ENCODE results near the gene CDC16.

The CDC16 gene

DNA sequence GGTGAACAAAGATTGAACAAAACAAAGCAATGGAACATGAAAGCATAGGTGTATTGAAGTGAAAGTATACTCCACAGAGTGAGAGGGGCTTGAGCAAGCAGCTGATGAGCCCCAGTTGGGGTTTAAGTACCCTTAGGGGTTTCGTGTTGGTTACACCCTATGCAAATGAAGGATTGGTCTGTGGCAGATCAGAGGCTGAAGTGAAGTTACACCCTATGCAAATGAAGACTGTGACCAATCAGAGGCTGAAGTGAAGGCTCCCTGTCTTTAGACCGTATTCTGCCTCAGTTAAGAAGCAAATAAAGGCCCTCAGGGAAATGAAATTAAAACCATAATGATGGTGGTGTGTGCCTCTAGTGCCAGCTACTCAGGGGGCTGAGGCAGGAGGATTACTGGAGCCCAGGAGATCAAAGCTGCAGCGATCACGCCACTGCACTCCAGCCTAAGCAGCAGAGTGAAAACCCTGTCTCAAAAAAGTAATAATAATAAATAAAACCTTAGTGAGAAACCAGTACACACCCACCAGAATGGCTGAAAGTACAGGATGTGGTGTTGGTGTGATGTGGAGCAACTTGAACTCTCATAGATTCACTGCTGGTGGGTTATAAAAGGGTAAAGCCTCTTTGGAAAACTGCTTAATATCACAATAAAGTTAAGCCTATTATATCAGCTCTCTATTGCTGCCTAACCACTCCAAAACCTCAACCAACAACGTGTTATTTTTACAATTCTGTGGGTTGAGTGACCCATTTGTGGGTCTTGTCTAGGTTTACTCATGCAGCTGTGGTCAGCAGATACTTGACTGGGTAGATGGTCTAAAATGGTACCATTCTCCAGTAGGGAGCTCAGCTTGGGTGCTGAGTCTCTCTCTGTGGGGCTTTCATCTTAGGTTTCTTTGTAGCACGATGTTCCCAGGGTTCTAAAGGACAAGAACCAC is 33.9 kb downstream of the CDC16 start:
- TF ChIP-seq POU2F2 (IDR thresholded peaks at IDR 0.05; ENCODE audit: low read depth, low read length) (peak; percentile 76; the same call in 1 of the 2 replicates), POLR2AphosphoS5 (IDR thresholded peaks at IDR 0.05; ENCODE audit: low read depth, low read length) (0 out of 2 replicates have a peak, but pooled peaks have one; percentile 20), POLR2A (IDR thresholded peaks at IDR 0.05; ENCODE audit: low read depth, low read length) (no peak)
- FAIRE-seq (no peak), DNase-seq (ENCODE audit: insufficient read length, low spot score) (no peak)

DNA sequence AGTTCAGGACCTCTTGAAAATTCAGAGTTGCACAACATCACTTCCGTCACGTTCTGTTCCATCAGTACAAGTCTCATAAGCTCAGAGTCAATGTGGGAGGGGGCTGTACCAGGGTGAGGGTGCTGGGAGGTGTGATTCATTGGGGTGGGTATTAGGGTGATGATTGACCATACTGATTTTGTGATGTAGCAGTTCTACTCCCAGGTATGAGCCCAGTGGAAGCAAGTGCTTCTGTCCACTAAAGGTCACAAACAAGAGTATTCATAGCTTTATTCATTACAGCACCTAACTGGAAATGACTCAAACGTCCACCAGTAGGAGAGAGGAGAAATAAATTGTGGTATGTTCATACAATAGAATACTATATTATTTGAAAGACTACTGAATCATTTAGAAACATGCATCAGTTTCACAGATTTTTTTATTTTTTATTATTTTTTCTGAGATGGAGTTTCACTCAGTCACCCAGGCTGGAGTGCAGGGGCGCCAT is 34.6 kb downstream of the CDC16 start:
- no peak for FAIRE-seq

DNA sequence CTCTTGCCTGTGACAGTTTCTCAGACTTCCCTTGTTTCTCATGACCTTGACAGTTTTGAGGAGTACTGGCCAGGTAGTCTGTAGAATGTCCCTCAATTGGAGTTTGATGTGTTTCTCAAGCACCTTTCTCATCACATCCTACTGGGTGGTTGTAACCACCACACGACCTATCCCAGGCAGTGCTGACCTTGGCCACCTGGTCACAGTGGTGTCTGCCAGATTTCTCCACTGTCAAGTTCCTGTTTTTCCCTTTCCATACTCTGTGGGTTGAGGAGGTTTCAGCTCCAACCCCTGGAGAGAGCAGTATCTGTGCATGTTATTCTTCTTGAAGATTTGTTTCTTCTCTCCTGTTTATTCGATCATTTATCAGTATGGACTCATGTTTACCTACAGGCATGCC is 38.3 kb downstream of the CDC16 start:
- DNase-seq (ENCODE audit: insufficient read length, low spot score) (no peak), FAIRE-seq (no peak)

More for the DNA sequence above, 34.6 kb downstream of the CDC16 start:
- no peak for DNase-seq (ENCODE audit: insufficient read length, low spot score)
- TF ChIP-seq POLR2A (IDR thresholded peaks at IDR 0.05; ENCODE audit: low read depth, low read length) (no peak), SPI1 (IDR thresholded peaks at IDR 0.05; ENCODE audit: low read depth, low read length) (no peak), PAX5 (IDR thresholded peaks at IDR 0.05; ENCODE audit: insufficient read depth, low read length, severe bottlenecking) (no peak), POLR2AphosphoS5 (IDR thresholded peaks at IDR 0.05; ENCODE audit: low read depth, low read length) (no peak), POU2F2 (IDR thresholded peaks at IDR 0.05; ENCODE audit: low read depth, low read length) (no peak)

DNA sequence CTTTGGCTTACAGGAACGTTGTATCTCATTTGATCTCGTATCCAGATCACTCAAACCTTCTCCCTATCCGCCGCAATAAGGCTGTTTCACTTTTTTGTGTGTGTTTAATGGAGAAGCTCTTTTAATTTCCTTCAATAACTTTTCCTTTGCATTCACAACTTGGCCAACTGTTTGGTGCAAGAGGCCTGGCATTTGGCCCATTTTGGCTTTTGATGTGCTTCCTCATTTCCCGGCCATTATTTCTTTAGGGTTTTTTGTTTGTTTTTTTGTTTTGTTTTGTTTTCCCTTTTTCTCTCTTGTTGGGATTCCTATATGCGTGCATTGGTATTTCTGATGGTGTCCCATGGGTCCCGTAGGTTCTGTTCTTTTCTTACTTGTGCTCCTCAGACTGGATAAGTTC is 40.6 kb downstream of the CDC16 start:
- TF ChIP-seq SPI1 (IDR thresholded peaks at IDR 0.05; ENCODE audit: low read depth, low read length) (no peak), TAF1 (IDR thresholded peaks at IDR 0.05; ENCODE audit: low read depth, low read length) (no peak), POLR2AphosphoS5 (IDR thresholded peaks at IDR 0.05; ENCODE audit: low read depth, low read length) (no peak), POLR2A (IDR thresholded peaks at IDR 0.05; ENCODE audit: low read depth, low read length) (no peak), PAX5 (IDR thresholded peaks at IDR 0.05; ENCODE audit: insufficient read depth, low read length, severe bottlenecking) (no peak), POU2F2 (IDR thresholded peaks at IDR 0.05; ENCODE audit: low read depth, low read length) (no peak)
- FAIRE-seq = no peak
- DNase-seq (ENCODE audit: insufficient read length, low spot score) = no peak

More for the DNA sequence above, 38.3 kb downstream of the CDC16 start:
- no peak for TF ChIP-seq SPI1 (IDR thresholded peaks at IDR 0.05; ENCODE audit: low read depth, low read length)
- no peak for TF ChIP-seq POLR2AphosphoS5 (IDR thresholded peaks at IDR 0.05; ENCODE audit: low read depth, low read length)

DNA sequence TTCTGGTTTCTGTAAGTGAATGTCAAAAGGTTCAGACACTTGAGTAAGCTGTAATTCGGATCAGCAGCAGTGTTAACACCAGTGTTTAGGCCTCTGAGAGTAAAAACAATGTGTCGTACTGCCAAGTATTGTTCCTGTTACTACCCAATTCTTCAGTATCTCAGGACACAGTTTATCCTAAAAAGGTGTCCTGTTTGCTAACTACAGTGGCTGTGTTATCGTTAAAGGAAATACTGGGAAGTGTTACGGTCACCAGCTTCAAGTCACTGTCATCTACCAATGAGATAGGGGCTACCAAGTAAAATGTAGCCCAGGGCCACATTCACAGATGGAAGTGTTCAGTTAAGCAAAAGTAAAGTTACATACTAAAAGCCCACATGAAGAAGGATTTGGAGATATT is 44.4 kb downstream of the CDC16 start:
- FAIRE-seq (no peak), DNase-seq (ENCODE audit: insufficient read length, low spot score) (no peak)
- no peak for TF ChIP-seq PAX5 (IDR thresholded peaks at IDR 0.05; ENCODE audit: insufficient read depth, low read length, severe bottlenecking)
- no peak for TF ChIP-seq POLR2AphosphoS5 (IDR thresholded peaks at IDR 0.05; ENCODE audit: low read depth, low read length)
- TF ChIP-seq POLR2A (IDR thresholded peaks at IDR 0.05; ENCODE audit: low read depth, low read length) = no peak
- TF ChIP-seq TAF1 (IDR thresholded peaks at IDR 0.05; ENCODE audit: low read depth, low read length) = no peak
- no peak for TF ChIP-seq POU2F2 (IDR thresholded peaks at IDR 0.05; ENCODE audit: low read depth, low read length)
- no peak for TF ChIP-seq SPI1 (IDR thresholded peaks at IDR 0.05; ENCODE audit: low read depth, low read length)

DNA sequence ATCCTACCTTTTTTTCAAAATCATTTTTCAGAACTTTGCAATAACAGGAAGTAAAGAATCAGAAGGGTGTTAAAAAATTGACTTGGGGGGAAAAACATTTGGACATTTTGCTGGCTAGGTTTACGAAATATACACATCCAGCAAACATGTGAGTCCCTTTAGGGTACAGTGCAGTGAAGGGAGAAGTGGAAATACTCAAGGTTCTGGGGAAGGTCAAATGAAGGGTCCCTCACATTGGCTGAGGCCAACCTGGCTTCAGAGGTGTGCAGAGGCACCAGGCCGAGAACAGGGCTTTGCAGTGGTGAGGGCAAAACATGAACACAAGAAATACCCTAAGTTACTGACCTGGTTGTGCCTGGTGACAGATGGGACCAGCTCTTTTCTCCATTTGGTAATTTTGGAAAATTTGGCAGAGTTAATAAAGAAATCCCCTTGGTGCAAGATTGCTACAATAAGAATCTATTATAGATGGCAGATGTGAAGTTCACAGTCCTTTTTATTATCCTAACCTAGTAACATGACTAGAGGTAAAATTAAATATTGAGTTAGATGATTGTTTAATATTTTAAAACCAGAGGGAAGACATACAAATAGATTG is 45.2 kb downstream of the CDC16 start:
- DNase-seq (ENCODE audit: insufficient read length, low spot score) (no peak), FAIRE-seq (no peak)
- no peak for TF ChIP-seq SPI1 (IDR thresholded peaks at IDR 0.05; ENCODE audit: low read depth, low read length)
- no peak for TF ChIP-seq POLR2AphosphoS5 (IDR thresholded peaks at IDR 0.05; ENCODE audit: low read depth, low read length)
- TF ChIP-seq POLR2A (IDR thresholded peaks at IDR 0.05; ENCODE audit: low read depth, low read length) = no peak
- no peak for TF ChIP-seq PAX5 (IDR thresholded peaks at IDR 0.05; ENCODE audit: insufficient read depth, low read length, severe bottlenecking)
- TF ChIP-seq TAF1 (IDR thresholded peaks at IDR 0.05; ENCODE audit: low read depth, low read length) = no peak
- TF ChIP-seq POU2F2 (IDR thresholded peaks at IDR 0.05; ENCODE audit: low read depth, low read length) = no peak

DNA sequence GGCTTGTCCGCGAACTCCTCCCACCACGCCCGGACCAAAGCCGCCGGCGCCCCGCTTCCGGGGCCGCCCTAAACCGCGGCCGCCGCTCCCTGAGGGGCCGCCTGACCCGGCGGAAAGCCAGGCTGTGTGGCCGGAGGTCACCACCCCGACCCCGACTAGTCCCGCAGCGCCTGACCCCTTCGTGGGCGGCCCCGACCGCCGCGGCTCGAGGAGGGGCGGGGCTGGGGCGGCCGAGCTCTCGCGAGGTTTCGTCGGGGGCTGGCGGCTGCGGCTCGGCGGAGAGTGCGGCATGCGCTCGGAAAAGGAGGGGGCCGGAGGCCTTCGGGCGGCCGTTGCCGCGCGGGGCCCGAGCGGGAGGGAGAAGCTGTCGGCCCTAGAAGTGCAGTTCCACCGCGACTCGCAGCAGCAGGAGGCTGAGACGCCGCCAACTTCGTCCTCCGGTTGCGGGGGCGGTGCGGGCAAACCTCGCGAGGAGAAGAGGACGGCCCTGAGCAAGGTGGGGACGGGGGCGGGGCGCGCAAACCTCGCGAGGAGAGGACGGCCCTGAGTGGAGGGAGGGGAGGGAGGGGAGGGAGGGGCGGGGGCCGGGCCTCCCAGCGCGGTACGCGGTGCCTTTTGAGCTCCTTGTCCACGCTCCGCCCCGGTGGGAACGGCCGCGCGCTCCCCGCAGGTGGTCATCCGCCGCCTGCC is 46.8 kb downstream of the CDC16 start, which contains the start of gene UPF3A:
Gene UPF3A (plus strand): TSS at position 251 of the 690 bp plus-strand sequence. CDS start 39 bp downstream, at position 290.
- TF ChIP-seq TAF1 (IDR thresholded peaks at IDR 0.05; ENCODE audit: low read depth, low read length) (no peak), POLR2A (IDR thresholded peaks at IDR 0.05; ENCODE audit: low read depth, low read length) (peak; percentile 83), PAX5 (IDR thresholded peaks at IDR 0.05; ENCODE audit: insufficient read depth, low read length, severe bottlenecking) (no peak), POU2F2 (IDR thresholded peaks at IDR 0.05; ENCODE audit: low read depth, low read length) (0 out of 2 replicates have a peak, but pooled peaks have one; percentile 5), POLR2AphosphoS5 (IDR thresholded peaks at IDR 0.05; ENCODE audit: low read depth, low read length) (peak; percentile 88), SPI1 (IDR thresholded peaks at IDR 0.05; ENCODE audit: low read depth, low read length) (no peak)
- peak; percentile 77 for DNase-seq (ENCODE audit: insufficient read length, low spot score)
- peak; percentile 92 for FAIRE-seq

DNA sequence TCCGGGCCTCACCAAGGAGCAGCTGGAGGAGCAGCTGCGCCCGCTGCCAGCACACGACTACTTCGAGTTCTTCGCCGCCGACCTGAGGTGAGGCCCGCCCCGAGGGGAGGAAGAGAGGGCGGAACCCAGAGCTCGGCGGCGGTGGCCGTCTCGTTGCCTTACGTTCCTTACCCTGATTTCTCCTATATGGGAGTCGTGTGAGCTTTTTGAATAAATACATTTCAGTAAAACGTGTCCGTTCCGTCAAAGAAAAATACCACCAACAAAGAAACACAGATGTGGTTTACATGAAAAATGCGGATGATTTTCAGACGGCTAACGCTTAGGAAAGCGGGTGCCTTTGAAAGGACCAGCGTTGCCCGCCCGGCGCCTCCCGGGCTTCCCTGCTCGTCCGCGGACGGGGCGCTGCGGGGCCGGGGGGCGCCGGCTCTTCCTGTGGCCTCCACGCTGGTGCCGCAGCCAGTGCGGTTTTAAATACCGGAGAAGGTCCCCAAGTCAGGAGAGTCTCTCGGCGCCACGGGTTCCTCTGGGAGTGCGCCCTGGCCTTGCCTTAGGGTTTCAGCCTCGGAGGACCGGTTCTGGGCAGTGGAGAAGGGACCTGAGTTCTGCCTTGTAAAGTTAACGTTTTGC is 47.5 kb downstream of the CDC16 start:
- peak; percentile 20; the same call in 1 of the 2 replicates for TF ChIP-seq POLR2AphosphoS5 (IDR thresholded peaks at IDR 0.05; ENCODE audit: low read depth, low read length)
- TF ChIP-seq PAX5 (IDR thresholded peaks at IDR 0.05; ENCODE audit: insufficient read depth, low read length, severe bottlenecking) = no peak
- no peak for TF ChIP-seq POLR2A (IDR thresholded peaks at IDR 0.05; ENCODE audit: low read depth, low read length)
- no peak for FAIRE-seq
- DNase-seq (ENCODE audit: insufficient read length, low spot score) = no peak

DNA sequence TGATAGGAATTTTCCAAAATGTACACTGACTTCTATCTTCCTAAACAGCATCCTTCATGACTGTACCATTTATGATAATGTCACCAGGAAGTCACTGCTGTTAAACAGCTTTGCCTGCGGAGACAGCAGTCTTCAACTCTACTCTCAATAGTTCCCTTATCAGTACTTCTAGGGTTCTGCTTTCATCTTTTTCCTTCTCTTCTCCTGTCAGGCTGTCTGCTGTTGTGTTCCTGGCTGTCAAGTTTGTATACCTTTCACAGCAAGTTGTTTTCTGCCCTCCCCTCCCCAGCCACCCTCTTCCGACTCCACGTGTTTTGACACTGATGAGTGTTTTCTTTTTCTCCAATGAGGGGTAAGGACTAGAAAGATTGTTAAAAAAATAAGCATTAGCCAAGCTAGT is 48.9 kb downstream of the CDC16 start:
- TF ChIP-seq PAX5 (IDR thresholded peaks at IDR 0.05; ENCODE audit: insufficient read depth, low read length, severe bottlenecking) = no peak
- no peak for TF ChIP-seq POLR2A (IDR thresholded peaks at IDR 0.05; ENCODE audit: low read depth, low read length)
- TF ChIP-seq TAF1 (IDR thresholded peaks at IDR 0.05; ENCODE audit: low read depth, low read length) = no peak
- TF ChIP-seq POU2F2 (IDR thresholded peaks at IDR 0.05; ENCODE audit: low read depth, low read length) = no peak
- TF ChIP-seq SPI1 (IDR thresholded peaks at IDR 0.05; ENCODE audit: low read depth, low read length) = no peak
- TF ChIP-seq POLR2AphosphoS5 (IDR thresholded peaks at IDR 0.05; ENCODE audit: low read depth, low read length) = no peak
- FAIRE-seq (no peak), DNase-seq (ENCODE audit: insufficient read length, low spot score) (no peak)

All from GM12891 (cell line).